Activated T-cell treated with anti-CD3 and anti-CD28 coated beads, Interleukin-2, amount 50 U/mL, for 72 hours (primary cell): ENCODE data around the gene CDS1. TPM values are rescaled to one million over a fixed set of nuclear protein-coding genes. Genes with fewer than 3 reads are reported as not detected.
"Not testable (repeated sequence)": the region's sequence is repeated elsewhere in the genome, so short reads cannot be mapped to it uniquely, and the experiment has no call there.

ENCODE experiments used
- ATAC-seq, 2 donors: fragments of 150-1000 bp; cut with Tn5 transposase; replicated peaks in 1 of 2; 2 replicates each; pipeline ENCODE4 v1.10.0; 2021; ENCODE audit warnings: moderate library complexity in 2 of 2, mild to moderate bottlenecking in 1 of 2
- DNase-seq, 2 donors: peaks; one replicate each; pipeline ENCODE4 v3.0.0; 2021 to 2022; ENCODE audit warnings: mixed read lengths in 1 of 2
- H3K27ac Mint-ChIP-seq: one replicate; pipeline ENCODE4 v1.8.0; 2022; ENCODE audit warnings: mild to moderate bottlenecking, moderate library complexity, mixed read lengths
- H3K27me3 Mint-ChIP-seq: one replicate; pipeline ENCODE4 v1.8.0; 2022; ENCODE audit warnings: low read depth, mixed read lengths
- H3K36me3 Mint-ChIP-seq, 2 donors: one replicate each; pipeline ENCODE4 v1.8.0; 2022; ENCODE audit warnings: mixed read lengths in 2 of 2, mild to moderate bottlenecking in 1 of 2; ENCODE audit not compliant: insufficient read depth in 2 of 2
- H3K4me1 Mint-ChIP-seq: one replicate; pipeline ENCODE4 v1.8.0; 2022; ENCODE audit warnings: low read depth, mixed read lengths
- H3K4me3 Mint-ChIP-seq, 2 donors: one replicate each; pipeline ENCODE4 v1.8.0; 2022; ENCODE audit warnings: mild to moderate bottlenecking in 2 of 2, mixed read lengths in 2 of 2, moderate library complexity in 2 of 2
- H3K9me3 Mint-ChIP-seq, 2 donors: one replicate each; pipeline ENCODE4 v1.8.0; 2022; ENCODE audit warnings: mixed read lengths in 2 of 2
- total RNA-seq, 2 donors: library from RNA; stranded (reverse); gene quantifications; one replicate each; pipeline ENCODE4 v1.2.3, GENCODE V29; 2022

Gene CDS1
- total RNA-seq: under 1 TPM; 0.22 to 0.28 TPM

DNA sequence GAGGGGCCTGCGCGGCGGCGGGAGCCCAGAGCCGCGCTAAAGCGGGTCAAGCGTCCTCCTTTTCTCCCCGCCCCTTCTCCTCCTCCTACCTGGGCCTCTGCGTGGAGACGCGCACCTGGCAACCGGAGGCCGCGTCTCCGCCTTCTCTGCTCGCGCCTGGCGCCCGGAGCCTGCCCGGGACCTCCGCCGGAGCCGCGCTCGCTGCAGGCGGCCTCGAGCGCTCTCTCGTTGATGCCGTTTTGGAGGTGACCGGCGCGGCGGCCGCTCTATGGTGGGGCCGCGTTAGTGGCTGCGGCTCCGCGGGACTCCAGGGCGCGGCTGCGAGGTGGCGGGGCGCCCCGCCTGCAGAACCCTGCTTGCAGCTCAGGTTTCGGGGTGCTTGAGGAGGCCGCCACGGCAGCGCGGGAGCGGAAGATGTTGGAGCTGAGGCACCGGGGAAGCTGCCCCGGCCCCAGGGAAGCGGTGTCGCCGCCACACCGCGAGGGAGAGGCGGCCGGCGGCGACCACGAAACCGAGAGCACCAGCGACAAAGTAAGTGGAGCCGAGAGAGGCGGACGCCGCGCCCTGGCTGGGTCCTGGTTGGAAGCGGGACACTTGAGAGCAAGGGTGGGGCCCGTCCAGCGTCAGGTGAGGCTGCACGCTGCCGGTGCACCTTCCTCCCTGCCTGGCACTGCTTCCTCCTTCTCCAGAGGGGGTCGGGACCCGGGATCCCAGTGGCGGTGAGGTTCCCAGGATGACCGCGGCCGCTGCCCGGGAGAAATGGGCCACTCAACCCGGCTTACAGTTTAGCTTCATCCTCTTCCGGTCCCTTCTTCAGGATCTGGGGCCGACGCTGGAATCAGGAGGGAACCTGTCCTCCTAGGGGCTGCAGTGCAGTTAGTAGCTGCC is at the start of gene CDS1:
CDS1 (plus strand) TSS at position 140 of the 888 bp plus-strand sequence; CDS start at position 415, 275 bp downstream.
- Mint-ChIP-seq H3K27ac (no peak within 1 kb of the TSS), H3K36me3 (peaks cover 0 to 4% of the 10 kb centered on the region in 2 donors), H3K27me3 (peaks cover 33% of the 10 kb centered on the region), H3K4me3 (peak within 1 kb of the TSS; percentile 79 to 84), H3K9me3 (no peaks in the 10 kb centered on the region), H3K4me1 (peaks cover 26% of the 10 kb centered on the region)
- ATAC-seq (peak; percentile 62 to 66), DNase-seq (peak; percentile 18)

DNA sequence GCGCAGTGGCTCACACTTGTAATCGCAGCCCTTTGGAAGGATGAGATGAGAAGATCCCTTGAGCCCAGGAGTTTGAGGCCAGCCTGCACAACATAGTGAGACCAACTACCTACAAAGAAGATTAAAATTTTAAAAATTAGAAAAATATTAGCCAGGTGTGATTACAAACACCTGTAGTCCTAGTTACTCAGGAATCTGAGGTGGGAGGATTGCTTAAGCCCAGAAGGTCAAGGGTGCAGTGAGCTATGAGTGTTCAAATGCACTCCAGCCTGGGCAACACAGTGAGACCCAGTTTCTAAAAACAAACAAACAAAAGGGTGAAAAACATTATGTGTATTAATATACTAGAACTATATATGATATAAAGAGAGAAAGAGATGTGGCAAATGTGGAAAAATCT is 47.0 kb upstream of the CDS1 start:
- Mint-ChIP-seq H3K9me3 (peaks cover 0 to 4% of the 10 kb centered on the region in 2 donors), H3K4me3 (no peak overlapping the region), H3K27me3 (peaks cover 13% of the 10 kb centered on the region), H3K4me1 (no peaks in the 10 kb centered on the region), H3K36me3 (no peaks in the 10 kb centered on the region), H3K27ac (no peak overlapping the region)
- ATAC-seq (no peak), DNase-seq (no peak)

DNA sequence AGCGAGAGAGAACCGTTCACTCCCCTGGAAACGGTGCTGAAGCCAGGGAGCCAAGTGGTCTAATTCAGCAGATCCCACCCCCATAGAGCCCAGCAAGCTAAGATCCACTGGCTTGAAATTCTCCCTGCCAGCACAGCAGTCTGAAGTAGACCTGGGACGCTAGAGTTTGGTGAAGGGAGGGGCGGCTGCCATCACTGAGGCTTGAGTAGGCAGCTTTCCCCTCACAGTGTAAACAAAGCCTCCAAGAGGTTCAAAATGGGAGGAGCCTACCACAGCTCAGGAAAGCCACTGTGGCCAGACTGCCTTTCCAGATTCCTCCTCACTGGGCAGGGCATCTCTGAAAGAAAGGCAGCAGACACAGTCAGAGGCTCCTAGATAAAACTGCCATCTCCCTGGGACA is 37.8 kb upstream of the CDS1 start:
- Mint-ChIP-seq H3K27ac (no peak overlapping the region), H3K4me1 (no peaks in the 10 kb centered on the region), H3K4me3 (no peak overlapping the region), H3K27me3 (peaks cover 6% of the 10 kb centered on the region), H3K36me3 (no peaks in the 10 kb centered on the region), H3K9me3 (no peaks in the 10 kb centered on the region)
- DNase-seq (no peak), ATAC-seq (no peak)

DNA sequence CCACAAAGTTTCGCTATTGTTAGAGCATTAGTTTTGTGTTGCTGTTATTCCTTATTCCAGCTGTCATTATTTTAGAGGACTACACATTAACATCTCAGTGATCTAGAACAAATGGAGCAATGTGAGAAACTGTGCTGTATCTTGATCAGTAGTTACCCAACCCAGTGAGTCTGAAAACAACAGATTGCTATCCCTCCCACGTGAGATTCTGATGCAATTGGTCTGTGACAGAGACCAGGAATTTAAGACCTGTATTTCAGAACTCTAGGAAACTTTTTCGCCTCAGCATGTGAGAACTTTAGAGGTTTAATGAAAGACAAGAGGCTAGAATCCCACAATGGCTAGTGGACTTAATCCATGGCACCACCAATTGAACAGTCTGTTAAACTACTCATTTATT is 35.7 kb upstream of the CDS1 start:
- Mint-ChIP-seq H3K36me3 (no peaks in the 10 kb centered on the region), H3K27me3 (peaks cover 6% of the 10 kb centered on the region), H3K27ac (no peak overlapping the region), H3K4me3 (no peak overlapping the region), H3K9me3 (no peaks in the 10 kb centered on the region), H3K4me1 (no peaks in the 10 kb centered on the region)
- ATAC-seq: no peak
- no peak for DNase-seq

DNA sequence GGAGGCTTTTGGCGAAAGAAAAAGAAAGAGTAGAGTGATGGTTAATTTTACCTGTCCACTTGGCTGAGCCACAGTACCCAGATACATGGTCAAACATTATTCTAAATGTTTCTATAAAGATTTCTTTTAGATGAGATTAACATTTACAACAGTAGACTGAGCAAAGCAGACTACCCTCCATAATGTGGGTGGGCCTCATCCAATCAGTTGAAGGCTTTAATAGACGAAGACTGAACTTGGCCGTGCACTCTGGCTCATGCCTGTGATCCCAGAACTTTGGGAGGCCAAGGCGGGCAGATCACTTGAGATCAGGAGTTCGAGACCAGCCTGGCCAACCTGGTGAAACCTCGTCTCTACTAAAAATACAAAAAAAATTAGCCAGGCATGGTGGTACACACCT is 33.7 kb upstream of the CDS1 start:
- H3K9me3 Mint-ChIP-seq, H3K27ac Mint-ChIP-seq, H3K27me3 Mint-ChIP-seq, DNase-seq, H3K4me3 Mint-ChIP-seq, H3K36me3 Mint-ChIP-seq, ATAC-seq, H3K4me1 Mint-ChIP-seq: not testable (repeated sequence)

DNA sequence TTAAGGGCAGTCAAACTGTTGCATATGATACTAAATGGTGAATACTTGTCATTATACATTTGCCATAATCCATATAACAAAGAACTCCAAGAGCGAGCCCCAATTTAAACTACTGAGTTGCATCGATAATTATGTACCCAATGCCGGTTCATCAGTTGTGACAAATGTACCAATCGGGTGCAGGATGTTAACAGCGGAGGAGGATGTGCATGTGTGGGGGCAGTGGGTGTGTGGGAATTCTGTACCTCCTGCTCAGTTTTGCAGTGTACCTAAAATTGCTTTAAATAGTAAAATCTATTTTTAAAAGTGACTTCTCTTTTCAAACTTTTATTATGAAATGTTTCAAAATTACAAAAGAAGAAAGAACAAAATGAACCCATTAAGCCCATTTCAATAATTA is 20.8 kb upstream of the CDS1 start:
- peaks cover 12% of the 10 kb centered on the region for H3K27me3 Mint-ChIP-seq
- H3K9me3 Mint-ChIP-seq: no peaks in the 10 kb centered on the region
- DNase-seq (no peak), ATAC-seq (no peak)
- no peaks in the 10 kb centered on the region for H3K36me3 Mint-ChIP-seq
- H3K27ac Mint-ChIP-seq: no peak overlapping the region
- H3K4me3 Mint-ChIP-seq: no peak overlapping the region
- no peaks in the 10 kb centered on the region for H3K4me1 Mint-ChIP-seq

DNA sequence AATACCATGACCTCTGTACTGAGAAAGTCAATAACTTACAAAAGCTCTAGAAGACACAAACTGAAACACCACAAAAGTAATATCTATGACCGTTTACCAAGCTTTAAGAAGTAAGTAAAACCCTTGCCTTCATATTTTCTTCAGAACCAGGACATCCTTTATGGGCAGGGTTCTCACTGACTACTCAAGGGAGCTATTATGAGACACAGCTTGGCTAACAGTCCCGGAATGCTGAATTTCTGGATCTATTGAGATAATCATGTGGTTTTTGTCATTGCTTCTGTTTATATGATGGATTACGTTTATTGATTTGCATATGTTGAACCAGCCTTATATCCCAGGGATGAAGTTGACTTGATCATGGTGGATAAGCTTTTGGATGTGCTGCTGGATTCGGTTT is 19.9 kb upstream of the CDS1 start:
- ATAC-seq: no peak
- no peak for DNase-seq
- Mint-ChIP-seq H3K27ac (no peak overlapping the region), H3K4me1 (no peaks in the 10 kb centered on the region), H3K9me3 (no peaks in the 10 kb centered on the region), H3K36me3 (no peaks in the 10 kb centered on the region), H3K27me3 (peaks cover 18% of the 10 kb centered on the region), H3K4me3 (no peak overlapping the region)

DNA sequence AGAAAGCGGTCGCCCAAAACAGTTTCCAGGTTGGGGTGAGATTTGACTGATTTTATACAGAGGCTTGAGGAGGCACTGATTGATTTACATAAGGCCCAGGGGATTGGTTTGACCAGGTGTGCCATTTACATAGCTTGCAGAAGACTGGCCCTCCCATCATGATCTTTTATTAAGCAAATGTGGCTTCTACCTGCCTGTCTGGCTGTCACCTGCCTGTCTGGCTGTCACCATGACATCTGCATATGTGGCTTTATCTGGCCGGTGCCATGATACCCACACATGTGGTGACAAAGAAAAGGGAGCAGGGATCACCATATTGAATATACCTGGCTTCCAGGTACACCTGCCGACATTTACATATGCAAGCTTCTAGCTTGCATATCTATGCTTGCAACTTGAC is 17.0 kb upstream of the CDS1 start:
- DNase-seq: no peak
- H3K4me3 Mint-ChIP-seq: no peak overlapping the region
- H3K27me3 Mint-ChIP-seq: peaks cover 28% of the 10 kb centered on the region
- no peak for ATAC-seq
- H3K27ac Mint-ChIP-seq: no peak overlapping the region
- H3K36me3 Mint-ChIP-seq: no peaks in the 10 kb centered on the region
- no peaks in the 10 kb centered on the region for H3K9me3 Mint-ChIP-seq
- no peaks in the 10 kb centered on the region for H3K4me1 Mint-ChIP-seq

DNA sequence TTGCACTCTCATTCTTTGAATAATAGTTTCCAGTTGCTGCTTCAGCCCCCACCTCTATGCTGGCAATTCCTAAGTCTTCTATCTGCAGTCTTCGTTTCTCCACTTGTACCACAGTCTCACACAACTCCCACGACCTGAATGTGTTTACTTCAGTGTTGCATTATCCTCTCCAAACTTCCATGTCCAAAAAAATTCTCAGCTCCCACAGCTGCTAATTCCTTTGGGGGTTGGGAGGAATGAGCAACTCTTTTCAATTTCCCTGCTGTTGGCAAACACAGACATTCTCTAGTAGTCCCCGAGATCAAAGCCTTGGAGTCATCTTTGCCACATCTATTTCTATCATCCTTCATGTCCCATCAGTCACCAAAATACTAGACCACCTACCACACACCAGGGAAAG is 14.4 kb upstream of the CDS1 start:
- ATAC-seq (no peak), DNase-seq (no peak)
- no peaks in the 10 kb centered on the region for H3K9me3 Mint-ChIP-seq
- H3K36me3 Mint-ChIP-seq: no peaks in the 10 kb centered on the region
- H3K27ac Mint-ChIP-seq: no peak overlapping the region
- H3K27me3 Mint-ChIP-seq: peaks cover 19% of the 10 kb centered on the region
- no peaks in the 10 kb centered on the region for H3K4me1 Mint-ChIP-seq
- no peak overlapping the region for H3K4me3 Mint-ChIP-seq

DNA sequence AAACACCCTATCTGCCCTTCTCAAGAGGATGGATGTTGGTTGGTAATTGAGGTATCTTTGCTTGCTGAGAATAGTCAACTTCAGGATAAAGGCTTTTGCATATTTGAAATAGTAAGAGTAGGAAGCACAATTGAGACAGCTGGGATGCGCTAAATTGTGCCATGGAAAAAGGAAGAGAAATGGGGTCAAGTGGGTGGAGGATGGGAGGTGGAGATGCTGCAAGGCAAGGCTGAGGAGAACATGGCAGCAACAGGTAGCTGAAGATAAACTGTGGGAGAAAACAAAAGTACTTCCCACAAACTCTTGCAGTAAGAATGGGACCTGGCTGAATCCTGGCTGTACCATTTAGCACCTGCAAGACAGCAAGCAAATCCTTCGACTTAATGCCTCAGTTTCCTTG is 13.9 kb upstream of the CDS1 start:
- H3K4me3 Mint-ChIP-seq: no peak overlapping the region
- H3K4me1 Mint-ChIP-seq: peaks cover 1% of the 10 kb centered on the region
- DNase-seq: no peak
- ATAC-seq: no peak
- no peak overlapping the region for H3K27ac Mint-ChIP-seq
- no peaks in the 10 kb centered on the region for H3K36me3 Mint-ChIP-seq
- peaks cover 19% of the 10 kb centered on the region for H3K27me3 Mint-ChIP-seq
- no peaks in the 10 kb centered on the region for H3K9me3 Mint-ChIP-seq

DNA sequence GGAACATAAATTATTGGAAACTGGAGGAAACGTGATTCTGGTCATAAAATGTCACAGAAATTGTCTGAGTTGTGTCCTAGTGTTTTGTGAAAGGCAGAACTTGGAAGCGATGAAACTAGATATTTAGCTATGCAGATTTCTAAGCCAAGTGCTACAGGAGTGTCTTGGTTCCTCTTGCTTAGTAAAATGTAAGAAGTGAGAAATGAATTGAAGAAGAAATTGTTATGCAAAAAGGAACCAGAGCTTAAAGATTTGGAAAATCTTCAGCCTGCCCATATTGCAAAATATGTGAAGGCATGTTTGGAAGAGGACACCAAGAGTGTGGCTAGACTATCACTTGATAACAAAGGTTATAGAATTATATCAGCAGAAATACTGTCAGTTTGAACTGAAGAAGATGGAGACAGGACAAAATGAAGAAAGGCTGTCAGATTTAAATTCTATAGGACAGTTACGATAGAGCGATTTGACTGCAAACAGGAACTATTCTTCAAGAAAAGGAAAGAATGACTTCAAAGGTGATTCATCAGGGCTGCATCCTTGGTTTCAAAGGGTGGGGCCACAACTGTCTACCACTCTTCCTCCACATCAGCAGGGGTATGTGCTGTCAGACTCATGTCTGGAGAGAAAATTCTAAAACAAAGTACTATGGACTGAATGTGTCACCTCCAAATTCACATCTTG is 9.4 kb upstream of the CDS1 start:
- H3K36me3 Mint-ChIP-seq: no peaks in the 10 kb centered on the region
- H3K4me3 Mint-ChIP-seq: no peak overlapping the region
- H3K27ac Mint-ChIP-seq: no peak overlapping the region
- peak; percentile 74 to 92 for ATAC-seq
- peaks cover 12% of the 10 kb centered on the region for H3K27me3 Mint-ChIP-seq
- H3K9me3 Mint-ChIP-seq: no peaks in the 10 kb centered on the region
- peak; percentile 7 to 16 for DNase-seq
- peaks cover 7% of the 10 kb centered on the region for H3K4me1 Mint-ChIP-seq

DNA sequence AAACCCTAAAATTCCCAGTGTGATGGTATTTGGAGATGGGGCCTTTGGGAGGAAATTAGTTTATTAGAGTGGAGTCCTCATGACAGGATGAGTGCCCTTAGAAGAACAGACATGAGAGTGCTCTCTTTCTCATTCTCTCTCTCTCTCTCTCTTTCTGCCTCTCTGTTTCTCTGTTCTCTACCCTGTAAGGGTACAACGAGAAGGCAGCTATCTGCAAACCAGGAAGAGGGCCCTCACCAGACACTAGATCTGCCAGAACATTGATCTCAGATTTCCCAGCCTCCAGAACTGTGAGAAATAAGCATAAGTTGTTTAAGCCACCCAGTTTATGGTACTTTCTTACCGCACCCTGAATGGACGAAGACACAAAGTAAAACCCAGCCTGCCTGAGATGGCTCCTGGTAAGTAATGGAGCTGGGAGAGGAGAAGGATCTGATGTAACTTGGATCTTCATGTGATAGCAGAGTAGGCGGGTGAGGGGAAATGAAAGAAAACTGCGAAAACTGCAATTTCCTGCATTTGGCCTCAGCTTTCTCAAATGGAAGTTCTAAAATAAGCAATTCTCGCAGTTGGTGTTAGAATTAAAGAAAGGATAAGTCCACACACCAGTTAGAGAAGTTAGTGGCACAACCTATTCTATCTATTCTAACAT is 8.7 kb upstream of the CDS1 start:
- Mint-ChIP-seq H3K27ac (no peak overlapping the region), H3K27me3 (peaks cover 5% of the 10 kb centered on the region), H3K4me3 (no peak overlapping the region), H3K9me3 (no peaks in the 10 kb centered on the region), H3K4me1 (peaks cover 13% of the 10 kb centered on the region), H3K36me3 (no peaks in the 10 kb centered on the region)
- ATAC-seq (peak; percentile 20 to 41), DNase-seq (no peak)
